LHCN-M2 (cell line): ENCODE measurements around the gene EPM2AIP1. TPM values are rescaled to one million over a fixed set of nuclear protein-coding genes. Genes with fewer than 3 reads are reported as not detected.
A peak's percentile ranks its signal among the peaks of the same experiment; 100 is the strongest.
"Not testable (repeated sequence)": the region's sequence is repeated elsewhere in the genome, so short reads cannot be mapped to it uniquely, and the experiment has no call there.

Experiments
- DNase-seq: peaks from one replicate; pipeline ENCODE4 v3.0.0-alpha.2; 2012; ENCODE audit warnings: low read depth
- polyA plus RNA-seq: library from polyadenylated mRNA; unstranded; fragments of >200 nt; gene quantifications from one replicate; pipeline ENCODE4 v1.2.1, GENCODE V29; 2012; ENCODE audit warnings: missing spikeins
- total RNA-seq: library from RNA; depleted of rRNA; stranded (reverse); fragments of >200 nt; gene quantifications from 2 replicates; pipeline ENCODE4 v1.2.3, GENCODE V29; 2014; rRNA removed

Gene EPM2AIP1
- total RNA-seq: 11.8 and 17.2 TPM in 2 replicates
- 5.2 TPM for polyA plus RNA-seq

DNA sequence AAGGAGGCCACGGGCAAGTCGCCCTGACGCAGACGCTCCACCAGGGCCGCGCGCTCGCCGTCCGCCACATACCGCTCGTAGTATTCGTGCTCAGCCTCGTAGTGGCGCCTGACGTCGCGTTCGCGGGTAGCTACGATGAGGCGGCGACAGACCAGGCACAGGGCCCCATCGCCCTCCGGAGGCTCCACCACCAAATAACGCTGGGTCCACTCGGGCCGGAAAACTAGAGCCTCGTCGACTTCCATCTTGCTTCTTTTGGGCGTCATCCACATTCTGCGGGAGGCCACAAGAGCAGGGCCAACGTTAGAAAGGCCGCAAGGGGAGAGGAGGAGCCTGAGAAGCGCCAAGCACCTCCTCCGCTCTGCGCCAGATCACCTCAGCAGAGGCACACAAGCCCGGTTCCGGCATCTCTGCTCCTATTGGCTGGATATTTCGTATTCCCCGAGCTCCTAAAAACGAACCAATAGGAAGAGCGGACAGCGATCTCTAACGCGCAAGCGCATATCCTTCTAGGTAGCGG is at the start of gene EPM2AIP1:
TSS of gene EPM2AIP1 (minus strand) at position 326 of the 520 bp plus-strand sequence. CDS start at position 272, 54 bp downstream.
- DNase-seq: no peak

DNA sequence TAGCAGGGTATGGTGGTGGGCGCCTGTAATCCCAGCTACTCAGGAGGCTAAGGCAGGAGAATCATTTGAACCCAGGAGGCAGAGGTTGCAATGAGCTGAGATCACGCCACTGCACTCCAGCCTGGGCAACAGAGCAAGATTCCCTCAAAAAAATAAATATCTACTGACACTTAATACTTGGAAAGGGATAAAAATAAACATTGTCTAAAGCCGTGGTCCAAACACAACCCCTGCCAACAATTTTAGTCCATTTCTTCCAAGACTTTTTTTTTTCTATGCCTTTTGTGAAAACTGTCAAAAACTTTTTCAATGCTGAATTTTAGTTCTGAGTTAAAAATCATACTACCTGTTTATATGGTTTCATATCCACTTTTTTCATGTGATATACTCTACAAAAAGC is 49.8 kb upstream of the EPM2AIP1 start:
- not testable (repeated sequence) for DNase-seq

DNA sequence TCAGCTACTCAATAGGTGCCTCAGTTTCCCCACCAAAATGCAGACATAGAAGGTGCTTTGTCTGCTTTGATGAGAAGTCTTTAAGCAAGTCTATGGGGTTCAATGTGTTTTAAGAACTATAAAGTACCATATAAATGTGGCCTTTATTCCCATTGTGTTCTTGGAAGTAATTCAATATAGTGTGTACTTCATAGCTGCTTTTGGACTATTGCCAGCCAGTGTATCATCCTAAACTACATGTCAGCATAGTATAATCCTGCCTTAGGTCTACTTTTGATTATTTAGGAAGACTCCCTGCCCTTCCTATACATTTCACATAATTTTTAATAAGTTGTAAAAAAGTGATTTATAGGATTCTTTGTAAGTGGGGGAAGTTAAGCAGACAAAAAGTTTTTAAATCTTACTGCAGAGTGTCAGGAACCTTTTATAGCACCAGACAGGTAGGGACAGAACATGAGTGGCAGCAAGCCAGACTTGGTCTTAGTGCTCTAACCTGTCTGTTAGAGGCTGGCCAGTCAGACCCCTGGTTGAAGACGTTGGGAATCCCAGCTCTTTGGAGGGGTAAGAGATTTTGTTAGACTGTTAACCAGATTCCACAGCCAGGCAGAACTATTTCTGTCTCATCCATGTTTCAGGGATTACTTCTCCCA is 48.7 kb upstream of the EPM2AIP1 start:
- DNase-seq: no peak

DNA sequence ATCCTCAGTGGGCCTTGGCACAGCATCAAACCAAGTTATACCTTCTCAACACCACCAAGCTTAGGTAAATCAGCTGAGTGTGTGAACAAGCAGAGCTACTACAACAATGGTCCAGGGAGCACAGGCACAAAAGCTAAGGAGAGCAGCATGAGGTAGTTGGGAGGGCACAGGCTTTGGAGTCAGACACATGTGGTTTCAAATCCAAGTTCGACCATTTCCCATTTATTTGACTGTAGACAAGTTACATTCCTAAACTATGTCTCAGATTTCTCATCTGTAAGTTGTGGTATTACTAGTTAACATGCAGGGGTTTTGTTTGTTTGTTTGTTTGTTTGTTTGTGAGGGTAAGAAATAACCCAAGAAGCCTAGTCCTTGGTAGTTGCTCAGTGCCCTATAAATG is 47.3 kb upstream of the EPM2AIP1 start:
- no peak for DNase-seq

DNA sequence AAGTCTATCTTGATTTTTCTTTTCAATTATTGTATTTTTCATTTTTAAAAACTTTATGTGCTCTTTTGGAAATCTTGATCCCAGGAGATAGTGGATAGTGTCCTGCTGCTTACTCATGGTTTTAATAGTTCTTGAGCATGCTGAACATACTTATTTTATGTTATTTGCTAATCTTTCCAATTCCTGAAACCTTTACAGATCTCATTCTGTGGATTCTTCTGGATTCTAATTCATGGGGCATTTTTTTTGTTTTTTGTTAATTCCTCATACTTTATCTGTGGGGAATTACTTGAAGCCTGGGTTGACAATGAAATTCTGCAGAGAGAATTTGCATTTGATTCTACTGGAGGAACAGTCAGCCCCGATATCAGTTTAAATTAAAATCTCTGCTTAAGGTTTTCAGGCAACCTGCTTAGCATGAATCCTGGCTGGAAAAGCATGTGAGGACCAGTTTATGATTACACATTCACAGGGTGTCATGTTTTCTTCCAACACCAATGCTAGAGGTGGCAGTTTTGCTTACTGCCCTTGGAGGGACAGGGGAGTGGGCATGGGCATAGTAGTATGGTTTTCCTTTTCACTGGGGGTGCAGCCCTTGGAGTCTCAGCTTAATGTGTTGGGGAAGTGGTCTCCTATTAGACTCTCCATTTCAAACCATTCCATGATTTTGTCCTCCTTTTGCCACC is 46.4 kb upstream of the EPM2AIP1 start:
- no peak for DNase-seq

DNA sequence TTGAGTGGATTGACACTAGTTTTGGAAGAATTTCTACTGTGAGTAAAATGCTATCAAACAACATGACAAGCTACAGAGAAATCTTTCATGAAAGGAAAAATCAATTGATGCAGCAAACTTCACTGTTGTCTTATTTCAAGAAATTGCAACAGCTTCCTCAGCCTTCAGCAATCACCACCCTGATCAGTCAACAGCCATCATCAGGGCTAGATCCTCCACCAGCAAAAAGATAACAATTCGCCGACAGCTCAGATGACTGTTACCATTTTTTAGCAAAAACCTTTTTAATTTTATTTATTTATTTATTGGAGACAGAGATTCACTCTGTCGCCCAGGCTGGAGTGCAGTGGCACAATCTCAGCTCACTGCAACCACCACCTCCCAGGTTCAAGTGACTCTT is 44.4 kb upstream of the EPM2AIP1 start:
- no peak for DNase-seq

DNA sequence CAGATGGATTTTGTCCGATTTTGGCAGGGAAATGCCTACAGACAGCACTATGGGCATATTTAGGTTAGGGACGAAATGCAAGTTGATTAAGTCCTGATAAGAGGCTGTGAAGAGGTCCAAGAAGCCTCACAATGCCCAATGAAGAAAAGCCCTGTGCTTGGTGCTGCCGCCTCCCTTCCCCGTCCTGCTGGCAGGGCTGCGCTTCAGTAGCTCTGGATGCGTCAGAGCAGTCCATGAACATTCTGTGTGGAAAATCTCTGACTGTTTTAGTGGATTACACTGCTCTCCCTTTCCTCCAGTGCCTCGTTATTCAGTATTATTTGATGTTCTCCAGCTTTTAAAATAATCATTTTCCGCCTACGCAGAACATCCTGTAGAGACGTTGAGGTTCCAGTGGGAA is 40.0 kb upstream of the EPM2AIP1 start:
- DNase-seq: no peak

DNA sequence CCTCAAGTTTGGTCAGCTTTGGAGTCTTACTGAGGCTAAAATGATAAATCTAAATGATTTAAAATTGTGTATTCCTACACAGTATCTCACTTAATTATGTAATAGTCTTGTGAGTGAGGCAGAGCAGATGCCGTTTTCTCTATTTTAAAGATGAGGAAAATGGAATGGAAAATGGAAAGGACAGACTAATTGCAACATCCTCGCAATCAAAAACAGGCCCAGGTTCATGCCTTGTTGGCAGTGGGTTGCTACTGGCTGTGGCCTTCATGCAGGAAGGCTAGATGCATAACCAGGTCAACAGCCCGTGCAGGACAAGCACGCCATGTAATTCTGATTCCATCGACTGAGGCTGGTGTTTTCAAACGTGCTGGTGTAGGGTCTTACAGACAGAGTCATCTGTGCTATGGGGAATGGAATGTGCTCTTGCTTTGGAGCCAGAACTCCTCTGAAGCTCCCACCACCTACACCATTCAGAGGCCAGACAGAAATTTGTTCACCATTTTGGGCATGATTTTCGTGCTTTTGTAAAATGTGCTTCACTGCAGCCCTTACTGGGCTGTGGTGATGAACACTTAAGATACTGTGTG is 38.3 kb upstream of the EPM2AIP1 start:
- no peak for DNase-seq

DNA sequence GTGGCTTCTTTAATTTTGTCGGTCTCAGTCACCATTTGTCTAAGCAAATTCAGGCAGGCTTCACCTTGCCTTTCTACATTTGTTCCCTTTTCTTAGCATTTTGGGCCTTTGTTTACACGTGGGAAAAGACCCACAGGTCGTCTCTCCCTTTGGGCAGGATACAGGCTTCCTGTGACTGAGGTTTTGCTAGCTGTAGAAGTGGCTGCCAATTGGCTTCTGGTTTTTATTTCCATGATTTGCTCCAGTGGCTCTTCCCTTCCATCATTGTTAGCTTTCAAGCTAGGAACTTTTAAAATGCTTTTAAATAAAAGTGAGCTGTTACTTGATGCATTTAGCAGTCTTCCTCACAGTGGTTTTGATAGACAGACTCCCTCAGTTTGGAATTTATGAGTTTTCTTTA is 37.7 kb upstream of the EPM2AIP1 start:
- DNase-seq: no peak

DNA sequence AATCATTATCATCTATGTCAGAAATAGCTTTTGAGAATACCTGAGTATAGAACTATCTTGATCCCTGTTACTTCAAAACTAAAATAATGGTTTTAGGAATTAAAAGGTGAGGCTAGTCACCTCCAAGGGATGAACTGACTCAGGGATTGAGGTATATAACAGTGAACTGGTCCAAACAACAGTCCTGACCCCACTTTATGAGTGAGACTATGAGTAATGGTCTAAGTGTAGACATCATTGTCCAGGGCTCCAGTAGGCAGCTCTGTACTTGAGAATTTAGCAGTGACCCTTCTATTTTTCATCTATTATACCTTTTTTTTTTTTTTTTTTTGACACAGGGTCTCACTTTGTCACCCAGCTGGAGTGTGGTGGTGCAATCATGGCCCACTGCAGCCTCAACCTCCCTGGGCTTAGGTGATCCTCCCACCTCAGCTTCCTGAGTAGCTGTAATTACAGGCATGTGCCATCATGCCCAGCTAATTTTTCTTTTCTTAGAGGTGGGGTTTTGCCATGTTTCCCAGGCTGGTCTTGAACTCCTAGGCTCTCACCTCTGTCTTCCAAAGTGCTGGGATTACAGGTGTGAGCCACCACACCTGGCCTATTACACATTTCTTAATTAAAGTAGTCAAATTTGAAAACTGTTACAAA is 36.7 kb upstream of the EPM2AIP1 start:
- DNase-seq: no peak

DNA sequence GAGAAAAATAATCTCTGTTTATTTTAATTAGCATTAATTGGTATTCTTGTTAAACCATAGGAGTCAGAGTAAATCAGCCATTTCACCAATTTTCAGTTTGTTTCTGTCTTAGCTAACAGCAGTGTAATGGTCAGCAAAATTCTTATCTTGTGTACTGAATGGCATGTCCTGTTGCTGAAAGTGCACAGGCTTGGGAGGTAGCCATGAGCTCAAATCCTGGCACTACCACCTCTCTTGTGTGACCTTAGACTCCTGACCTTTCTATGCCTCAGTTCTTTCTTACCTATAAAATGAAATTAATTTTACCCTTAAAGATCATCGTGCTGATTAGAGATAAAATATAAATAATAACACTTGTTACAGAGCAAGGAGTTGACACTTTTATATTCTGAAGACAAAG is 36.2 kb upstream of the EPM2AIP1 start:
- DNase-seq: no peak

DNA sequence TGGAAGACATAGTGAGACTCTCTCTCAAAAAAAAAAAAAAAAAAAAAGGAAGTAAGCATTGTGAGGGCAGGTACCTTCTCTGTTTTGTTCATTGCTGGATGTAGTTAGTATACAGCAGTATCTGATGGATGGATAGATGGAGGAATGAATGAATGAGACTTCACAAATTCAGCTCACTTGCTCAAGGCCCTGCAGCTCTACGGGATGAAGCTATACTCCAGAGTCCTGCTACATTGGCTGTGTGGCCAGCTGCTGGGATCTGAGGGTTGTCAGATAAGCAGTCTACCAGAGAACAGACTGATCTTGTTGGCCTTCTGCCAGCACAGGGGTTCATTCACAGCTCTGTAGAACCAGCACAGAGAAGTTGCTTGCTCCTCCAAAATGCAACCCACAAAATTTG is 35.4 kb upstream of the EPM2AIP1 start:
- no peak for DNase-seq

DNA sequence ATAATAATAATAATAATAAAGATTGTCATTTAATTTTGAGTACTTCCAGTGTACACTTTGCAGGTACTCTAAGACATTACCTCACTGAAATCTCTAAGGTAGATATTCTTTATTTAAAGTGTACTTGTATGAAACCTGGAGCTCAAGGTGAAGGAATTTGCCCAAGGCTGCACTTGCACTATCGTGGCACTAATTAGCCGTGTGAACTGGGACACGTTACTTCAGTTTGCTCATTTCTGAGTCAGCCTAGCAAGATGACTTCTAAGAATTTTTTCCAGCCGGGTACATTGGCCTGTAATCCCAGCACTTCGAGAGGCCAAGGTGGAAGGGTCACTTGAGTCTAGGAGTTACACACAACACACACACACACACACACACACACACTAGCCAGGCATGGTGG is 33.9 kb upstream of the EPM2AIP1 start:
- no peak for DNase-seq

DNA sequence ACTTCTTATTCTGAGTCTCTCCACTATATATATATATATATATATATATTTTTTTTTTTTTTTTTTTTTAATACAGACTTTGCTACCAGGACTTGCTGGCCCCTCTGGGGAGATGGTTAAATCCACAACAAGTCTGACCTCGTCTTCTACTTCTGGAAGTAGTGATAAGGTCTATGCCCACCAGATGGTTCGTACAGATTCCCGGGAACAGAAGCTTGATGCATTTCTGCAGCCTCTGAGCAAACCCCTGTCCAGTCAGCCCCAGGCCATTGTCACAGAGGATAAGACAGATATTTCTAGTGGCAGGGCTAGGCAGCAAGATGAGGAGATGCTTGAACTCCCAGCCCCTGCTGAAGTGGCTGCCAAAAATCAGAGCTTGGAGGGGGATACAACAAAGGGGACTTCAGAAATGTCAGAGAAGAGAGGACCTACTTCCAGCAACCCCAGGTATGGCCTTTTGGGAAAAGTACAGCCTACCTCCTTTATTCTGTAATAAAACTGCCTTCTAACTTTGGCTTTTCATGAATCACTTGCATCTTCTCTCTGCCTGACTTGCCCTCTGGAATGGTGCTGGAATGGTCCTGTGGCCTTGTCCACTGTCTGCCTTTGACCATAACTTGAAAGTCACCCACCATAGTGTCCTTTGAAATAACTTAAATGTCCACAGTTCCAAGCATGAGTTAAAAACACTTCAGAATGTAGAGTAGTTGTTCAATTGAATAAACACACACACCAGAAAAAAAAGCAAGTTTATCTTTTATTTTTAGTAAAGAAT is 32.8 kb upstream of the EPM2AIP1 start:
- no peak for DNase-seq

DNA sequence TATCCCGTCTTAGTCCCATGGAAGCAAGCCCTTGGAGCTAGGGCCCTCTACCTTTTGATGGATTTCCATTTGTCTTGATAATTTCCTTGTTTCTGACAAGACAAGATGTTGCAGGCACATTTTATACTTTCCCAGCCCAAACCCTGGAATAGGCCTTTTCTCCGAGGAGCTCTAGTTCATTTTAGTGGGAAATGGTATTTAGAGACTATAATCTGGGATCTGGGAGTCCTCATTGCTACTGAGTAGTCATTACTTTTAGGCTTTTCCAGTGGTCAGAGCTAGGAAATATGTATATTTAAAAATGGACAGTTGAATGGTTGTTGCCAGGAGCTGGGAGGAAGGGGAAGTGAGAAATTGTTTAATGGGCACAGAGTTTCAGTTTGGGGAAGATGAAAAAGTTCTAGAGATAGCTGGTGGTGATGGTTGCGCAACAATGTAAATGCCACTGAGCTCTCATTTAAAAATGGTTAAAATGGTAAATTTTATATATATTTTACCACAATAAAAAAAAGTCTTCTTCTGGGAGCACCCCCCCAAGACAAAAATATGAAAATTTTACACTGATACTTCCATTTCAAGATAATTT is 32.0 kb upstream of the EPM2AIP1 start:
- no peak for DNase-seq

DNA sequence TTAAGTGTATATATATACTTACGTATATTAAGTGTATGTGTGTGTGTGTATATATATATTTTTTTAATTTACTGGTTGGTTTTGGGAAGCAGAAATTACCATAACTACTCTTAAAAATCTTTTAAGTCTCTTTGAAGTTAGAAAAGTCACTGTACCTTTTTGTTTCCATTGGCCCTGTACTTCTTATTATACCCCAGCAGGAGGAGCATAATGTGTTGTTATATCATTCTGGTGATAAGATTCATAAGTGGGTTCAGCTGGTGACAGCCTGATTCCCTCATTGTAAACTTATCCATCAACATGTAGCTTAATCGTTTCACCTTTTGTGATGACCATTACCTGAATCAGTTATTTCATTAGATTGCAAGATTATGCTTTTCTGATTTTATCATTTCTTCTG is 31.2 kb upstream of the EPM2AIP1 start:
- DNase-seq: peak; percentile 8

DNA sequence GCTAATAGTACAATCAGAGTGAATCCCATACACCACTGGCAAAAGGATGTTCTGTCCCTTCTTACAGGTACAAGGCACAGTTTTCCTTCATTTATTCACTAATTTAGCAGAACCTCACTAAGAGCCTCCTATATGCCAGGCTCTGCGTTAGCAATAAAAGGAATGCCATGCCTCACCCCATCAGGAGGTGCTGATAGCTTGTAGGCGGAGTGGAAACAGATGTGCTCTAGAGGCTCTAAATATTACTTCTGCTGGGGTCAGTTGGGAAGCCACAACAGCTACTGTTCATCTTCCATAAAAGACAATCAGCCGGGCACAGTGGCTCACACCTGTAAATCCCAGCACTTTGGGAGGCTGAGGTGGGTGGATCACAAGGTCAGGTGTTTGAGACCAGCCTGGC is 24.8 kb upstream of the EPM2AIP1 start:
- no peak for DNase-seq

DNA sequence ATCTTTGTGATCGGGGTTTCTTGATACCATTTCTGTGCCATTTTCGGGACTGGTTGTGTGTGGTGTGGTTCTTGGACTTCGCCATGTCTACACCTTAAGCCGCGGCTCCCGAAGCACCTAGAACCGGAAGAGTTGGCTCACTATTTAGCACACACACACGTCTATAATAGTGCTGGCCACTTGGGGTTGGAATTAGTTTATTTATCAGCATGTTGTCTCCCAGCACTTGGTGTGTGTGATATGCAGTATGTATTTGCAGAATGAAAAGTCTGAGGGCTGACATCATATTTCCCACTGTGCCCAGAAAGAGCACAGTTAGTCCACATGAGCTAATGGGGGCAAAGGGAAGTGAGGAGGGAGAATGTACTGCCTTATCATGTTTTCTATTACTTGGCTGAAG is 24.0 kb upstream of the EPM2AIP1 start:
- no peak for DNase-seq

DNA sequence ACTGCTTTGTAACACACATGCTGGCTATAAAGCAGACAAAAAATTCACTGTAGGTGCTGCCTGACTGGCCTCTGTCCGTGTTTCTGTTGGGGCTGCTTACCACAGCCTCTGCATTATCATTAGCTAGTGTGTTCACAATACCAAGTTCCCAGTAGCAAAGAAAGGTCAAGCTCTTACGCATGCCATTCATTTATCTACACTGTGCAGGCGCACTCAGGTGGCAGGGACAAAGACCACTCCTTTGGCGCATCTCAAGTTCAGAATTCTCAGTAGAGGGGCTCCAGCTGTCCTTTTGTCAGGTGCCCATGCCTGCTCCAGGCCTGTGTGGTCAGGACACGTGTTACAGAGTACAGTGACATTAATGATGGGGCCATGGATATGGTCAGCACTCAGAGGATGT is 22.7 kb upstream of the EPM2AIP1 start:
- DNase-seq: no peak

DNA sequence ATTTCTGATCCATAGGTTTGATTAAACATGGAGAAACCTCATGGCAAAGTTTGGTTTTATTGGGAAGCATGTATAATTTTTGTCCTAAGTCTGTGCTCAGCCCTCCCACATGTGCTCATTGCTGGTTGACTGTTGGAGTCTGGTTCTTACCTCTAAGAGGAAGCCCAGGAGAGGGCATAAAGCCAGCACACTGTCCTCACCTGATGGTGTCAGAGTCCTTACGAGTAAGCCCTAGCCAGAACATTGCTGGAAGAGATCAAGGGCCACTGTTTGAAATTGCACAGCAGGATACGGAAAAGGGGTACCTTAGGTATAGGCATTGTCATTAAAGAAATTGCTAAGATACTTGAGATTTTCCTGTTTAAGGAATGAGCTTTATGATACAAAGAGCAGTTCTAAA is 21.7 kb upstream of the EPM2AIP1 start:
- DNase-seq: no peak
